Activated CD4-positive, CD25-positive, alpha-beta regulatory T cell (primary cell): ENCODE measurements around the gene ZNF440.
"Not testable (repeated sequence)": the region's sequence is repeated elsewhere in the genome, so short reads cannot be mapped to it uniquely, and the experiment has no call there.

Experiments
- DNase-seq, 4 experiments: peaks; one replicate each; lab custom pipeline; 2025; lab: John Stamatoyannopoulos, UW

ZNF440 gene

DNA sequence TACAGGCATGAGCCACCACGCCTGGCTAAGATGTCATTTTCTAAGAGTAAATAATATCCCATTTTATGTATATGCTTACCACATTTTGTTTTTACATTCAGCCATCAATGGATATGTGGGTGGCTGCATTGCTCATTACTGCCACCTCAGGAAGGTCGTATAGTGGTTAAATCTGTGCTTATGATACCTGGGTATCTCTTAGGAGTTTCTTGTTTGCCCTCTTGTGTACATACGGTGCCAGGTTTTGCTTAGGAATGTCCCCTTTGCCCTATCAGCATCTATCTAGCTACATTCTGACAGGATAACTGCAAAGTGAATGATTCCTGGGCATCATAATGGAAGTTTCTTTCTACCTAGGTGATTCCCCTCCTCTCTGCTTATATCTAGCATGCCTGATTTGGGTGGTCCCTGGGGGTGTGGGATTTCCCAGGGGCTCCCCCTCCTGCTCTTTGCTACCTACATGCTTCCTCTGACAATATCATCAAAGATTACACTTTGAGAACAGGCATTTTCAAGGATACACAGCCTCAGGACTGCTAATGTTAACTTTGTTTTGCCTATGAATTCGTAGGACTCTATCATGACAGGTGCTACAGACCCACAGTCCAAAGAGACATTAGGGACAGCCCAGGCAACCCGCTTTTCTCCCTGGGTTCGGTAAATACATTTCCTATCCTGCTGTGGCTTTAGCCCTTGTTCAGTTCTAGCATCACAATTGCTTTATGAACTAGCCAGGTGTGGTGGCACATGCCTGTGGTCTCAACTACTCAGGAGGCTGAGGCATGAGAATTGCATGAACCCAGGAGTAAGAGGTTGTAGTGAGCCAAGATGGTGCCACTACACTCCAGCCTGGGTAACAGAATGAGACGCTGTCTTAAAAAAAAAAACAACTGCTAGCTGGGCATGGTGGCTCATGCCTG lies 15.1 kb downstream of the ZNF440 start:
- DNase-seq, result not testable (repeated sequence)

DNA sequence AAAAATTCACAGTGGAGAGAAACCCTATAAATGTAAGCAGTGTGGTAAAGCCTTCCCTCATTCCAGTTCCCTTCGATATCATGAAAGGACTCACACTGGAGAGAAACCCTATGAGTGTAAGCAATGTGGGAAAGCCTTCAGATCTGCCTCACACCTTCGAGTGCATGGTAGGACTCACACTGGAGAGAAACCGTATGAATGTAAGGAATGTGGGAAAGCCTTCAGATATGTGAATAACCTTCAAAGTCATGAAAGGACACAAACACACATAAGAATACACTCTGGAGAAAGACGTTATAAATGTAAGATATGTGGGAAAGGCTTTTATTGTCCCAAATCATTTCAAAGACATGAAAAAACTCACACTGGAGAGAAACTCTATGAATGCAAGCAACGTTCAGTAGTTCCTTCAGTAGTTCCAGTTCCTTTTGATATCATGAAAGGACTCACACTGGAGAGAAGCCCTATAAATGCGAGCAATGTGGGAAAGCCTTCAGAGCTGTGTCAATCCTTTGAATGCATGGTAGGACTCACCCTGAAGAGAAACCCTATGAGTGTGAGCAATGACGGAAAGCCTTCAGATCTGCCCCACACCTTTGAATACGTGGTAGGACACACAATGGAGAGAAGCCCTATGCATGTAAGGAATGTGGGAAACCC lies 18.3 kb downstream of the ZNF440 start:
- DNase-seq, result no peak

DNA sequence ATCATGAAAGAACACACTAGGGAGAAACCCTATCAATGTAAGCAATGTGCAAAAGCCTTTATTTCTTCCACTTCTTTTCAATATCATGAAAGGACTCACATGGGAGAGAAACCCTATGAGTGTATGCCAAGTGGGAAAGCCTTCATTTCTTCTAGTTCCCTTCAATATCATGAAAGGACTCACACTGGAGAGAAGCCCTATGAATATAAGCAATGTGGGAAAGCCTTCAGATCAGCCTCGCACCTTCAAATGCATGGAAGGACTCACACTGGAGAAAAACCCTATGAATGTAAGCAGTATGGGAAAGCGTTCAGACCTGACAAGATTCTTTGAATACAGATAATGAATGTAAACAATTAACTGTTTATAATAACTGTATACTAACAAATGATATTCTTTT lies 19.5 kb downstream of the ZNF440 start:
- no peak for DNase-seq

DNA sequence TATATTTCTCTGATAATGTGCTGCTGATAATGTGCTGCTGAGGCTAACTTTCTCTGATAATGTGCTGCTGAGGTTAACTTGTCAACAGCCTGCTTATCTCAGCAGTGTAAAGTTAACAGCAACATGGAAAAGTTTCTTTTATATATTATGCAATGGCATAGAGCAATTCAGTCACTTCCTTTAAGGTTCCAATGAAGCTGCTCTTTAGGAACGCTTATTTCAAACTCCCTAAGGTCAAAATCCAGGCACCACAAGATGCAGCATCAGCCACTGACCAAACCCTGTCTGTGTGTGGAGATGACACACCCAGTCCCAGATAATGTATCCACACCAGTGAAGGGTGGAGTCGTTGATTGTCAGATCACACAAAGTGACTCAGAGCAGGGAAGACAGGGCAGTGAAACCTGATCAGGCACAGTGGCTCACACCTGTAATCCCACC lies 21.6 kb downstream of the ZNF440 start:
- not testable (repeated sequence) for DNase-seq

DNA sequence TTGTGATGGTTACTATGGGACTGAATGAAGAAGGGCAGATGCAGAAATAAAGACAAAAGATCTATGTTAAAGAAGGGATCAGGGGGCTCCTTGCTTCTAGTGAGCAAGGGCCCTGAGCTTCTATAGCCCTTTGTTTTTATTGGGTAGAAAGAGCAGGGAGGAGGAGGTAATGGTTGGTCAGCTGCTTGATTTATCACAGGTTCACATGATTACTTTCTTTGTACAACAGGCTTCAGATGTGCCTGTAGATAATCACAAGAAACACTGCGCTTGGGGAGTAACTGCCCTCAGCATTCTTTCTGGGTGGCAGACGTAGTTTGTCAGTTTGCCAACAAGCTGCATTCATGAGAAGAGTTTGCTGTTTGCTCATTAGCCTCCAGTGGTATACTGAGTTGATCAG lies 29.6 kb downstream of the ZNF440 start:
- no peak for DNase-seq

DNA sequence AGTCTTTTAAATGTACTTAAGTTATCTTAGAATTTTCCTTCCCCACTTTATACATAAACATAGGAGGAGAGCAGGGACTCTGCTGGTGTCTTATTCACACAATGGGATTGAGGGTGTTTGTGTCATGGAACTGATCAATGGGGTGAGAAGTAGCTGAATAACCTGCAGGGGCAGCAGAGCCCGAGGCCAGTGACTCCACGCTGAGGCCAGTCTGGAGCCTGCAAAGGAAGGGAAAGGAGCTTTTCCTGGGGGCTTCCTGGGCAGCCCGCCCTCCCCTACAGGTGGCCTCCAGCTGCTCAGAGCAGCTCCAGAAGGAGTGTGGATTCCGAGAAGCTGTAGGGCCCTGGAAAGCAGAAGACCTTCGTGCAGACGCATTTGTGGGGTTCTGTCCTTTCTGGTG lies 33.5 kb downstream of the ZNF440 start:
- not testable (repeated sequence) for DNase-seq

DNA sequence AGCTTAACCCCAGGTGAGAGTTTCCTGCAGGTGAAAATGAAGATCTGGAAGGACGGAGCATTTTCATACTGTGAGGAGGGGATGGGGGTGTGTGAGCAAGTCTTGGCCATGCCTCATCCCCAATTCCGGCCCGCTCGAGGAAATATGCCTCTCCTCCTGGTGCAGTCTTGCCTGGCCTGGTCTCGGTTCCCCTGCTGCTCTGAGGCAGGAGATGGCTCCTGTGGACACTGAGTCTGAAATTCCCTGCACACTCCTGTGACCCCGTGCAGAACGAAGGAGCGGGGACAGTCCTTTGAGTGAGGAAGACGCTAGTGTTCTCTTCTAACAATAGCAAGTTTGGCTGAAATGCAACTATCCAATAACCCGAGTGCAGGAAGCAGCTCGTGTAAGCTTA lies 34.1 kb downstream of the ZNF440 start:
- DNase-seq, result no peak

DNA sequence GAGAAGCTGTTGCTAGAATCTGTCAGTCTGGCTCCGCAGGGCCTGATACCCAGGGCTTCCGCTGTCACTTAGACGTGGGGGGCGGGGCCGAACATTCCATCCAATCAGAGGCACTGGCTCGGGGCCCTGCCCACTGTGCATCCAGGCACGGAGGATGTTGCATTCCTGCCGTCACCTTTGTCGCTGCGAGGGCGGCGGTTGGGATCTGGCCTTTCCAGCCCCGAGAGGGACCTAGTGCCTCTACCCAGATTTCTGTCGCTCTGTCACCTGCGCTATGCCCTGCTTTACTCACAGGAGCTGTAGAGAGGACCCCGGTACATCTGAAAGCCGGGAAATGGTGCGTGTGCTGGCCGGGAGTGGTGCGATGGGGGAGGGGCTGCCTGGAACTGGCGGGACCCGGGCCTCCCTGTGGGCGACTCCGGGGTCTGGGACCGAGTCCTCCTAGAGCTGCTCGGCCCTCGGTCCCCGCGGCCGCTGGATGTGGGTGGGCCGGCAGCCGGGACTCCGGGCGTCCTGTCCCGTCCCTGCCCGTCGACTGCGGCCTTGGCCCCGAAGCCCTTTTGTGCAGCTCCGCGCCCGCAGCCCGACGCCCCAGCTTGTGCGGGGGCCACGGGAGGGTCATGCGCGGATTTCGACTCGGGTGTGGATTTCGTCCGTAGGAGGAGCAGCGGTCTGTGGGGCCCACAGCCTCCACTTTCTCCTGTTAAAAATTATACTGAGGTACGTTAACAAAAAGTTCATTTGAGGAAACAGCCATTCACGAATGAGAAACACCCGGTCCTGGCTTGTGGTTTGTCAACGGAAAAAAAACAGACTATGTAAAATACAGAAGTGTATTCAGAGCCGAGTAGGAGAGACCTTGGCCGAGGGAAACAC lies 34.8 kb downstream of the ZNF440 start, which contains the start of gene ZNF439:
TSS of gene ZNF439 (plus strand) at position 133 of the 876 bp plus-strand sequence. CDS start at position 275, 142 bp downstream.
- DNase-seq, result peak; percentile 69 to 80 (median 76)

DNA sequence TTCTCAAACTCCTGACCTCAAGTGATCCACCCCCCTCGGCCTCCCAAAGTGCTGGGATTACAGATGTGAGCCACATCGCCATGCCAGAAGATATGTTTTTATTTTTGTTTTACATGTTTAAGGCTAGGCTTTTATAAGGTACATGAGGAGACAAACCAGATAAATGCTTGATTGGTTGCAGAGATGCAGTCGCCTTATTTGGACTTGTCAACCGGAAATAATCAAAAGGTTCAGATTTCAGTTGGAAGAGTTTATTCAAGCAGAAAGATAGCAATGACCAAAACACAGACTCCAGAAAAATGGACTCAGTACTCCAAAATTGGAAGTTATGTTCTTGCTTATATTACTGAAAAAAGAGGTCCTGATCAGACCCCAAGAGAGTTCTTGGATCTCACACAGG lies 36.2 kb downstream of the ZNF440 start:
- not testable (repeated sequence) for DNase-seq

DNA sequence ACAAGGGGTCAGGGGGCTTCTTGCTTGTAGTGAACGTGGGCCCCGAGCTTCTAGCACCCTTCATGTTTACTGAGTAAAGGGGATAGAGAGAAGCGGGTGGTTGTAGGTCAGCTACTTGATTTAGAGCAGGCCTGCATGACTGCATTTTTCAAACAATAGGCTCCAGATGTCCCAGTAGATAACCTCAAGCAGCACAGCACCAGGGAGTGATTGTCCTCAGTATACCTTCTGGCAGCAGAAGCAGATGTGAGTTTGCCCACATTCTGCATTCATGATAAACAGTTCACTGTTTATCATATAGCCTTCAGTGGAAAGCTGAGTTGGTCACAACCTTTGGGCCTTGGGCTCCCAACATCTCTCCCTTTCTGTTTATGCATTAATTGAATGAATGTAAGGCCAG lies 39.3 kb downstream of the ZNF440 start:
- DNase-seq, result no peak

DNA sequence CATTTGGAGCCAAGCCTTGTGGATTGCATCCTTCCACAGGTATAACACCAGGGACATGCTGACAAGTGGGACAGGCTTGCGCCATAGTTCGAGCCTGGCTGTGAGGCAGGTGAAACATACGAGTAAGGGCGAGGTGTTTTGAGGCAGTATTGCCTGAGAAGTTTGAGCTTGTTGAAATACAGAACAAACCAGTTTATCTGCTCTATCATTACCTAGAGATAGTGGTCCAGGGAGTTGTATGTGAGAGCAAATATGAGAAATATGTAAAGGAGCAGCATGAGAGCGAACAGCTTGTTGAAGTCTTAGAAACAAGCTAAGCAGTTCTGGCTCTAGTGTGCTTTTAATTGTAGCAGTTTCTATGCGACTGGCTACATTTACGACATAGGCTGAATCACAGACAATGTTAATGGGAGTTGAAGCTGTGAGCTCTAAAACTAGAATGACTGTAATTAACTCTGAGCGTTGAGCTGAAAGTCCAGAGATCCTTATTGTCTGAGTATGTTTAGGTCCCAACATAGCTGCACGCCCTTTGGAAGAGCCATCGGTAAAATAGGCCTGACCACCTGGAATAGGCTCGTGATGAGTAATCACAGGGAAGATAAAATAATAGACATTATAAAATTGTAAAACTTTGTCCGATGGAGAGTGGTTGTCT lies 42.6 kb downstream of the ZNF440 start:
- no peak for DNase-seq

DNA sequence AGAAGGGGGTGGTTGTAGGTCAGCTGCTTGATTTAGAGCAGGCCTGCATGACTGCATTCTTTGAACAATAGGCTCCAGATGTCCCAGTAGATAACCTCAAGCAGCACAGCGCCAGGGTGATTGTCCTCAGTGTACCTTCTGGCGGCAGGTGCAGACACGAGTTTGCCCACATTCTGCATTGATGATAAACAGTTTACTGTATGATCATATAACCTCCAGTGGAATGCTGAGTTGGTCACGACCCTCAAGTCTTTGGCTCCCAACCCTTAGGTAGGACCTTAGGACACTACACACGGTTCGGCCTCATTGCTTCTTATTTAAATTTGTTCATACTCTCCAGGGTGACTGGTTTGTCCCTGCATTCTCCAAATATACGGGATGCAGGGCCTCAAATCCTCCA lies 46.6 kb downstream of the ZNF440 start:
- DNase-seq, result no peak

DNA sequence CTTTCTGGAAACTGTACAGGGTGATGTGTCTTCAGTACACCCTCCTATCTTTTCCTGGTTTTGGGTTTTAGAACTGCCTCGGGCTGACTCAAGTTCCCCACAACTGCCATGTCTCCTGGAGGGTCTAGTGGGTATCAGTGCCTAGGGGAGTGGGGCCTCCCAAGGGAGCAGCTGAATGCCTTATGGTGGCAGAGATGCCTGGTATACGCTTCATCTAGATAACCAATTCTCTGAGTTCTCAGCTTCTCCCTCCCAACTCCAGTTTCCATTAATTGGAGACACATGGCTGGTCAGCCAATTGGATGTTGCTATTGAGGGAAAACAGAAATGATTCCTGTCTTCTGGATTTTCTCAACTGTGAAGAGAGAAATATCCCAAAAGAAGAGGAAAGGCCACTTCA lies 47.2 kb downstream of the ZNF440 start:
- no peak for DNase-seq

DNA sequence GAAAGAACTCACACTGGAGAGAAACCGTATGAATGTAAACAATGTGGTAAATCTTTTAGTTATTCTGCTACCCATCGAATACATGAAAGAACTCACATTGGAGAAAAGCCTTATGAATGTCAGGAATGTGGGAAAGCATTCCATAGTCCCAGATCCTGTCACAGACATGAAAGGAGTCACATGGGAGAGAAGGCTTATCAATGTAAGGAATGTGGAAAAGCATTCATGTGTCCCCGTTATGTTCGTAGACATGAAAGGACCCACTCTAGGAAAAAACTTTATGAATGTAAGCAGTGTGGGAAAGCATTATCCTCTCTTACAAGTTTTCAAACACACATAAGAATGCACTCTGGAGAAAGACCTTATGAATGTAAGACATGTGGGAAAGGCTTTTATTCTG lies 53.7 kb downstream of the ZNF440 start:
- not testable (repeated sequence) for DNase-seq

DNA sequence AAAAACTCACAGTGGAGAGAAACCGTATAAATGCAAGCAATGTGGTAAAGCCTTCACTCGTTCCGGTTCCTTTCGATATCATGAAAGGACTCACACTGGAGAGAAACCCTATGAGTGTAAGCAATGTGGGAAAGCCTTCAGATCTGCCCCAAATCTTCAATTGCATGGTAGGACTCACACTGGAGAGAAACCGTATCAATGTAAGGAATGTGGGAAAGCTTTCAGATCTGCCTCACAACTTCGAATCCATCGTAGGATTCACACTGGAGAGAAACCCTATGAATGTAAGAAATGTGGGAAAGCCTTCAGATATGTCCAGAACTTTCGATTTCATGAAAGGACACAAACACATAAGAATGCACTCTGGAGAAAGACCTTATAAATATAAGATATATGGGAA lies 54.1 kb downstream of the ZNF440 start:
- DNase-seq, result no peak

DNA sequence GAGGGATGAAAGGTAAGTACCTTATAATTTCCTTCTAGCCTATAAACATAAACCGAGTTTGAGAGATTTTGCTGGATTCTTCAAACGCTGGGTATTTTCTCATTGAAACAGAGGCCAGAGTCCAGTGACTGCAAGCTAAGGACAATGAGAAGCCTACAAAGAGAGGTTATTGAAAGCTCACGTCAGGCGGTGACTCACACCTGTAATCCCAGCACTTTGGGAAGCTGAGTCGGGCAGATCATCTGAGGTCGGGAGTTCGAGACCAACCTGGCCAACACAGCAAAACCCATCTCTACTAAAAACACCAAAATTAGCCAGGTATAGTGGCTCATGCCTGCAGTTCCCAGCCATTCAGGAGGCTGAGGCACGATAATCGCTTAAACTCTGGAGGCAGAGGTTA lies 58.6 kb downstream of the ZNF440 start:
- no peak for DNase-seq

DNA sequence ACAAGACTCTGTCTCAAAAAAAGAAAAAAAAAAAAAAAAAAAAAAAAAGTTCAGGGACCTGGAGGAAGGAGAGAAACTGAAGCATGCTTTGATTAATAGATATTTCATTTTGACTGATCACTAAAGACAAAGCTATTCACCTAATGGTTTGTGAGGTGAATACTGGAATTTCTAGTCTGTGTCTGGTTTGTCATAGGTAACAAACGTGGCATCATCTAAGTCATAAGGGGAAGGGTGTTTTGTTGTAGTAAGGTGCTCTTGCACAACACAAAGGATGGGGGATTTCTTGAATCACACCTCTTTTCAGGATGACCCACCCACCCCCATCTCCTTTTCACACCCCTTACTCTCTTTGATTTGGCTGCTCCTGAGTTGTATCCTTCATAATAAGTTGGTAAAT lies 59.7 kb downstream of the ZNF440 start:
- DNase-seq, result no peak

DNA sequence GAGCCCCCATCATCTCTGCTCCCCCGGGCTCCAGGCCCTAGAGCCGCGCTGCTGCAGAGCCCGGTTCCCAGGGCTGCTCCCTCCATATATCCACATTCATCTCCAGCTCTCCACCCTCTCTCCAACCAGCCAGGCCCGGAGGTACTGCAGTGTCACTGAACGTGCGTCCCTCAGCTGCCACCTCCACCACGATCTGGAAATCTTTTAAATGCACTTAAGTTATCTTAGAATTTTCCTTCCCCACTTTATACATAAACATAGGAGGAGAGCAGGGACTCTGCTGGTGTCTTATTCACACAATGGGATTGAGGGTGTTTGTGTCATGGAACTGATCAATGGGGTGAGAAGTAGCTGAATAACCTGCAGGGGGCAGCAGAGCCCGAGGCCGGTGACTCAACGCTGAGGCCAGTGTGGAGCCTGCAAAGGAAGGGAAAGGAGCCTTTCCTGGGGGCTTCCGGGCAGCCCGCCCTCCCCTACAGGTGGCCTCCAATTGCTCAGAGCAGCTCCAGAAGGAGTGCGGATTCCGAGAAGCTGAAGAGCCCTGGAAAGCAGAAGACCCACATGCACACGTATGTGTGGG lies 65.7 kb downstream of the ZNF440 start:
- DNase-seq, result peak in 3 of 4 experiments; percentile 4 to 6 (median 4)

DNA sequence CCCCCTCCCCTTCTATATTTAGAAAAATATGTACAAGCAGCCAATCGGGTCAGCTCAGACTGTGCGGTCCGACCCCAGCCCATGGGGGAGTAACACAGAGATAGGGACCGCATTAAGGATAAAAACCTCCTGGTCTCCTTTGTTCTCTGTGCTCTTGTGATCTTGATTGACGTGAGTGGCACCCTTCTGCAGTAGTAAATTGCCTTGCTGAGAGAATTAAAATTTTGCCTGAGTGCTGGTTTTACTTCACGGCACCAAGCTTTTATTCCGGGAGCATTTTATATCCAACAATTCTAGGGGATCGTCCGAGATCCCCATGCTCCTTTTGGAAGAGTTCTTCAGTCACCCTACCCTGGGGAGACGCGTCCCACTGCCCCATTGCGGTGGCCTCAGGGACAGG lies 66.5 kb downstream of the ZNF440 start:
- DNase-seq, result no peak

DNA sequence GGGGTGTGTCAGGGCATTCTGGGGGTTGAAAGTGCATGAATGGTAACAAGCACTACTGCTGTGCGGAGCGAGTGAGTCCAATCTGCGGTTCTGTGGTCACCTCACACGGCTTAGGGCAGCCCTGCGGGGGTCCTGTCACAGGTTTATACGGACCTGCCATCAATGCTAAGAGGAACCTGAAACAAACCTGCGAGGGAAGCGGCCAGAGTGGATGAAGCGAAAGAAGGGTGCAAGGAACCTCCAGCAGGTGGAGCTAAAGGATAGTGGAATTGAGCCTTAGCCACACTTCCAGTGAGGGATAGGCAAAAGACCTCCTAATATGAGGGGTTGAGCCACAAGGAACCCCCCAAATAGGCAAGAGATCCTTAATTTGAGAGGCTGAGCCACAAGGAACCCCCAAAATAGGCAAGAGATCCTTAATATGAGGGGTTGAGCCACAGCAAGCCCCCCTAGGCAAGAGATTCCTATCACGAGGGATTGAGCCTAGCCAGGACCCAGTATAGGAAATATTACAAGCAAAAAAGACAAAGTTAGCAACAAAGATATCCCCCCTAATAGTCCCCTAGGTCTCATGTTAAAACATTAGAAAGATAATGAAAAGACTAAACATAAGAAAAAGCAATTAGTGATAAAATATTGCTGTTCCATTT lies 67.2 kb downstream of the ZNF440 start:
- peak; percentile 13 to 30 (median 22) for DNase-seq

DNA sequence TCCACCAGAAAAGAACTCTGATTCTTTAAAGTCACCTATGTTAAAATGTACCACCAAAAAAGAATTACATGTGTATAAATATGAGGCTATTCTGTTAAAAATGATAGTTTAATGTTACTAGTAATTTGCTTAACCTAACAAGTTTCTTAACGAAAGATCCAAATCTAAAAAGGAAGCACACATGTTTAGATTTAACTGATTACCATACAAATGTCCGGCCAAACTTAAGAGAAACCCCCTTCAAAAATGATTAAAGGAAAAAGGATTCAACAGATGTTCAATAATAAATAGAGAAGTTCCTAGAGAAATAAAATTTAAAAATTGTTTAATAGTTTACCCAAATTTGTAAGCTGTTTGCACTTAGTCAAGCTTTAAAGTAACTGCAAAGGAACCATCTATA lies 68.5 kb downstream of the ZNF440 start:
- no peak for DNase-seq
